ENCODE measurements around the gene ATF4.
A peak's percentile ranks its signal among the peaks of the same experiment; 100 is the strongest.

- TF ChIP-seq CTCF (conservative IDR thresholded peaks at IDR 0.05) = peak; percentile 99
- TF ChIP-seq ZFX (IDR thresholded peaks at IDR 0.05) = peak; percentile 34; the same call in 1 of the 2 replicates
Measured at GRCh38 chr22:39534591-39535356, 14.4 kb downstream of the ATF4 start.
